Stimulated activated CD8-positive, alpha-beta memory T cell treated with anti-CD3 and anti-CD28 coated beads, Interleukin-4, amount 100 ng/mL, for 24 hours (primary cell): ENCODE measurements around the gene ABHD12B.
"Not testable (repeated sequence)": the region's sequence is repeated elsewhere in the genome, so short reads cannot be mapped to it uniquely, and the experiment has no call there.

Experiments
- DNase-seq: peaks from one replicate; pipeline ENCODE4 v3.0.0-alpha.2; 2020; ENCODE audit warnings: low read depth

Gene ABHD12B

GRCh38 chr14:50936882-50937281 lies 65.0 kb downstream of the ABHD12B start:
- DNase-seq = no peak

GRCh38 chr14:50937325-50937724 lies 65.5 kb downstream of the ABHD12B start:
- DNase-seq = no peak

- no peak for DNase-seq
These were observed 65.9 kb downstream of the ABHD12B start for GRCh38 chr14:50937800-50938199.

GRCh38 chr14:50941151-50941550 lies 69.3 kb downstream of the ABHD12B start:
- DNase-seq = no peak

GRCh38 chr14:50941638-50942037 lies 69.8 kb downstream of the ABHD12B start:
- DNase-seq = not testable (repeated sequence)

- no peak for DNase-seq
These were observed 71.5 kb downstream of the ABHD12B start for GRCh38 chr14:50943261-50943942.

- peak; percentile 15 for DNase-seq
These were observed 72.2 kb downstream of the ABHD12B start, which contains the start of gene PYGL for GRCh38 chr14:50943943-50944646. Gene PYGL (minus strand): TSS chr14:50944483. CDS start chr14:50944403, 80 bp downstream.

GRCh38 chr14:50944647-50945413 lies 73.0 kb downstream of the ABHD12B start:
- no peak for DNase-seq

- DNase-seq = no peak
These were observed 74.5 kb downstream of the ABHD12B start for GRCh38 chr14:50946234-50946935.

- no peak for DNase-seq
These were observed 75.6 kb downstream of the ABHD12B start for GRCh38 chr14:50947446-50947845.

GRCh38 chr14:50948205-50948604 lies 76.4 kb downstream of the ABHD12B start:
- DNase-seq = no peak

GRCh38 chr14:50951032-50951431 lies 79.2 kb downstream of the ABHD12B start:
- DNase-seq = no peak

- no peak for DNase-seq
These were observed 81.6 kb downstream of the ABHD12B start for GRCh38 chr14:50953502-50953901.
